GM11168 (cell line): ENCODE results near the gene BTAF1.
"Not testable (repeated sequence)": the region's sequence is repeated elsewhere in the genome, so short reads cannot be mapped to it uniquely, and the experiment has no call there.

ENCODE experiments used
- in situ Hi-C: fragments of 300-500 bp; cut with MboI; formaldehyde crosslinking; loops from one replicate; pipeline ENCODE4 v1.12.0; 2022; ENCODE audit warnings: low sequenced_read_pairs; ENCODE audit not compliant: unreplicated experiment

Gene BTAF1

DNA sequence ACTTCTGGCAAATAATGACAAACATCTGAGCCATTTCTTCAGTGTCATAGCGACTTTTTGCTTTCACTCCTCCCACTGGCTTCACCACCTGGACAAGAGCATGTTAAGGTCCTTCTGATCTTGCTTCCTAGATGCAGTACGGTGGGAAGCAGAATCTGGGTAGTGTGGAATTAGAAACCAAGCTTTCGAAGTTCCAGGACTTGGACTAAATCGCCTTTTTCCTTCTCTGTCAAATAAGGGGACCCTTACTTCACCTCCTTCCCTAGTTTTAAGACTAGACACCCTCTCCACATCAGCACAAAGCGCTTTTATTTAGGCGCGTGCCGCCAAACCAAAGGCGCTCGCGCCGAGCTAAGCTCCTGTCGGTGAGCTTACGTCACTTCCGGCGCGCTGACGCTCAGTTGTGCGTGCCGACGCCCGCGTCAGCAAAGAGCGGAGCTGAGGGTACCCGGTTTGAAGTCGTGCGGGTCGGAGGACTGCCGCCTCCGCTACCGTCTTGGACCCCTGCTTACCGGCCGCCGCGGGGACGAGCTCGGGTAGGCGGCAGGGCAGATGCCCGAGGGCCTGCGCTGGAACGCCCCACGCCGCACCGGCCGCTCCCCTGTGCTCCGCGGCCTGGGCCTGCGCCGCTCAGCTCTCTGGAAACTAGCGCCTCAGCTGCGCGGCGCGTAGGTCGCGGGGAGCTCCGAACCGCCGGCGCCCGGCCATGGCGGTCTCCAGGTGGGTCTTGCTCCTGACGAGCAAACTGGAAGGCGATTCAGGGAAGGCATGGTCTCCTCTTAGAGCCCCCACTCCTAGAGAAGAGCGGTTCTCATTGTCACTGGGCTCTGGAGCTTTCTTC, at the start of gene BTAF1:
TSS of gene BTAF1 (plus strand) at position 400 of the 841 bp plus-strand sequence. CDS start at position 707, 307 bp downstream.
- in situ Hi-C loops: no loop called here

DNA sequence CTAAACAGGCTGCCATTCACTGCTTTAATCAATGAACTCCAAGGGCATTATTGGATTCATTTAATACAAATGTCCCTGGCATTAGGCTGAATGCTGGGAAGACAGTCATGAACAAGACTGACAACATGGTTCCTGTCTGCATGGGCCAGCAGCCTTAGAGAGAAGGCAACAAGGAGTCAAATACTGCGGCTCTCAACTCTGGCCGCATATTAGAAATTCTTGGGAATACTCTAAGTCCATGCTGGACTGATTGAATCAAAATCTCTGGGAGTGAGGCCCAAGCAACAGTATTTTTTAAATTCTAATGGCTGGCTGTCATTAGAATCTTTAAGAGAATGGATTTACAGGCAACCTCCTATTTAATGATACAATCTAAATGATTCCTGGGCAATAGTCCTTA, 48.4 kb upstream of the BTAF1 start:
- in situ Hi-C loops: no loop called here

DNA sequence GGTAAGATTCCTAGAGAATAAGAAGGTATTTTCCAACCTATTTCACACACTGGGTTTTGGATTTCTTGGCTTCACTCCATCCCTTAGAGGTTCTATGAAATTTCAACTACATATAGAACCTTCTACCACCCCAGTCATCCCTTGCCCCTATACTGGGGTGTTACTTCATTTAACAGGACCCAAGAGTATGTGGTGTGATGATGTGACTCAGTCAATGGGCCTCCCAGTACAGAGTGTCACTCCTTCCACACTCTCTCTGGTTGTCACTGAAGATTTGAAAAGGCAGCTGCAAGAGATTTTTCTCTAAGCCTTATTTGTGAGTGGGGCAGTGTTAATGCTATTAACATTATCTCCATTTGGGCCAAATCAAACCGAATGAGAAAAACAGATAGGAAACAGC, 47.8 kb upstream of the BTAF1 start:
- in situ Hi-C loops: no loop called here

DNA sequence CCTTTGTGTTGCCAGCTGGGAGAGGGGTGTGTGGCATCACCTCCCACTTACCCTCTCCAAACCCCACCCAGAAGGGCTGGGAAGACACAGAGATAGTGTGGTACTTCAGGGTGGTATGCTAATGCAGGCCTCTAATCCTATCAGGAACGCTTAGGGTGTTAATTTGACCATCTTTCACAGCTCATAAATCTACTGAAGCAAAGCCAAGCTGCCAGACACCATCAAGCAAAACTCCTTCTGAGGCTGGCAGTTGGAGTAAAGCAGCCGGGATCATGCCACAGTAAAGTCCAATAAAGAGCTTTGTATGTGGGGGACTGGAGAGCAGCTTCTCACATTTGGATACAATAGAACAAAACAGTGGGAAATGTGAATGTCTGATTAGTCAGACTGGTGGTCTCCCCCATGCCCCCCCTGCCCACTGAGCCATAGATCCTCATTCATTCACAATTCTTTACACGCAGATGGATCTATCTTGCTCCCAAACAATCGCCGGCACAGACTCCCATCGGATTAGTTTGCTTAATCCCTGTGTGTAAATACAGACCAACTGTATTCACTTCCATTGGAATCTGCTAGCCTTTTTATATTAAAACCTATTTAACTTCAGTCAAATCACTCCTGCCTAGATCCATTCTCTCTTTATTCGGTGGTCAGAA, 43.9 kb upstream of the BTAF1 start:
- in situ Hi-C loops: no loop called here

DNA sequence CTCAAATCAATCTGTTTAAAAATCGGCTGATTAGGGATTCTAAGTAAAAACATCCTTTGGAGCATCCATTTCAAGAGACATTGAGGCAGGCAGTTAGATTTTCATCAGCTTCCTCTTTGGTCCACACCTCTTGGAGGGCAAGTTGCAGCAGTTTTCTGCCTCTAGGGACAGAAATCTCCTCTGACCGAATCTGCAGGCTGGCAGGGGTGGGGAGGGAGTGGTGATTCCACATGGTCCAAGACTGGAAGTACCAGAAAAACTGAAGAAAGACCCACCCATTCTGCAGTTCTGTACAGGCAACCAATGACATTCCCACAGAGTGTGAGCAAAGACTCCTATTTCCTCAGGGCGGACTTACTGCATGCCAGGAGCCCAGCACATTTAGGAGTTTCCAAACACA, 43.3 kb upstream of the BTAF1 start:
- in situ Hi-C loops: no loop called here

DNA sequence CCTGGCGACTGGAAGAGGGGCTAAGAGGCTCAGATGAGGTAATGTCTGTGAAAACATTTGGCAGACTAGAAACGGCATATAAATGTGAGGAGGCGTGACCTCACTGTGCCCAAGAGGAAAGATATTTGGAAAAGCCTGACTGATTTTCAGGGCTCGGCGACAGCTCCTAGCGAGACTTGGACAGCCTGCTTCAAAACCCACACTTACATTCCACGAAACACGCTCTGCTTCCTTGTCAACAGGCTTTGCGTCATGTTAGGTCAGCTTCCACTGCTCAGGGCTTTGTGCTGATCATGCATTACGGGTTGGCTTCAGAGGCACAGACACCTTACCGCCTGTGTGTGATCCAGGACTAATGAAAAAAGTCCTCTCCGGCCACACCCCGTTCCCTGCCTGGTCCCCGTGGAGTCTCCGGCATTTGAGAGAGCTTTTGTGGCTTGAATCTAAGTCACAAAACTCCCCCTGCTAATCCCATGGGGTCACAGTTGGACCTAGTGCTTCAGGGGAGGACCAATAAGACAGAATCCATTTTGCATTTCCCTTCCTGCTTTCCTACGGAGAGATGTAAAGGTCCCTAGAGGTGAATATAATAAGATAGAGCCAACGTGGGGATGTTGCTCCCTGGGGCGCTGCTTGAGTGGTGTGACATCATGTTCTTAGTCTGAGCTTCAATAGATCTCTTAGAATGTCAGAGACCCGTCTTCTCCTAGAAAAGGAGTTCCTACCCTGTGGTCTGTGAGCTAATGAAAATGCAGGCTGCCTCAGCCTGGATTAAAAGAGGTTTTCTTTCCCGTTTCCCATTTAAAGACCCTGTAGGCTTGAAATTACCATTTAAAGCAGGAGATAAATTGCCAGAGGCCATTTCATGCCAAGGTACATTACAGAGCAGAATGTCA, 39.8 kb upstream of the BTAF1 start:
- in situ Hi-C loops: no loop called here

DNA sequence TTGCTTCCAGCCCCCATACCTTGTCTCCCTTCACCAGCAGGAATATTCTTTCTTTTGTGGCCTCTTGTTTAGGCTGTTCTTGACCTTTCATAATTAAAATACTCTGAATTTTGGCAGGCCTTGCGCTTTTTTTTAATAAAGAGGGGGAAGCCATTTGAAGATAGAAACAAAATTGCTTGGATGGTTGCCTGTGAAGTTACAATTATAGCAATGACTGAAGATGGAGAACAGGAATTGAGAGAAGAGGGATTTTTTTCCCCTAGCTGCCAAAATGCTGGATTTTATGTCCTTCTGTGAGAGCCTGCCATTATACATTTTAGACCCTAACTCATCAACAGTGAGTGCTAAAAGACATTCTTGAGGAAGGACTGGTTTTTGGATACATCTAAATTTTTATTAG, 39.0 kb upstream of the BTAF1 start:
- in situ Hi-C loops: no loop called here

DNA sequence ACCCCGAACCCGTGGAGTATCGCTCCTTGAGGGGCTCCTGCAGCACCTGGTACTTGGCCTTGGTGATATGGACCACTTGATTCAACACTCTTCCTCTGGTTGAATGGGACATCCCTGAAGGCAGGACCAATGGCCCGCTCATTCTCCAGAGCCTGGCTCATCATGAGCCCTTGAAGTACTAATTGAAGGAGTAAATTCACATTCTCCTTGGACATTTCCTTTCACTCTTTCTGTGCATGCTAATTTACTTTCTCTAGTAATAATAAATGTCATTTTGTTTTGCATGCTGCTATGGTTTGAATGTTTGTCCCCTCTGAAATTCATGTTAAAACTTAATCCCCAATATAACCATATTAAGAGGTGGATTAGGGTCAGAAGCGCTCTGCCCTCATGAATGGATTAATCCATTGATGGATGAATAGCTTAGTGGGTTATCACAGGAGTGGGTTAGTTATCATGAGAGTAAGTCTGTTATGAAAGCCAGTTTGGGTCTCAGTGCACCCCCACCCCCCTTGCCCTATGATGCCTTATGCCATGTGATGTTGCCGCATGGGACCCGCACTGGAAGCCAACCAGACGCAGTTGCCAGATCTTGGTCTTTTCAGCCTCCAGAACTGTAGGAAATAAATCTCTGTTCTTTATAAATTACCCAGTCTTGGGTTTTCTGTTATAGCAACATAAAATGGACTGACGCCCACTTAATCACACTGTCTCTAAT, 38.0 kb upstream of the BTAF1 start:
- in situ Hi-C loops: no loop called here

DNA sequence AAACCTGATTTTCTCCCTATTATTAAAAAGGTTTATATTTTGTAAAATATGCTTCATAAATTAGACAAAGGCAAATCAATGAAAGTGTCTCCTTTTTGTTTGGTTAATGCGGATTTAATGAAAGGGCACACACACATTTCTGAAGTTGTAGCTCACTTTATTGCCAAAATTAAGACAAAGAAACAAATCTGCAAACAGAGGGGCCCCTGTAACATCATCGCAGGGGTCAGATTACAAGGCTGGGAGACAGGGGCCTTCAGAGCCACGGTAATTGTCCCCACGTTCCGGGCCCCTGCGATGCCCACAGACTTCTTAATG, 36.7 kb upstream of the BTAF1 start:
- in situ Hi-C loops: no loop called here

DNA sequence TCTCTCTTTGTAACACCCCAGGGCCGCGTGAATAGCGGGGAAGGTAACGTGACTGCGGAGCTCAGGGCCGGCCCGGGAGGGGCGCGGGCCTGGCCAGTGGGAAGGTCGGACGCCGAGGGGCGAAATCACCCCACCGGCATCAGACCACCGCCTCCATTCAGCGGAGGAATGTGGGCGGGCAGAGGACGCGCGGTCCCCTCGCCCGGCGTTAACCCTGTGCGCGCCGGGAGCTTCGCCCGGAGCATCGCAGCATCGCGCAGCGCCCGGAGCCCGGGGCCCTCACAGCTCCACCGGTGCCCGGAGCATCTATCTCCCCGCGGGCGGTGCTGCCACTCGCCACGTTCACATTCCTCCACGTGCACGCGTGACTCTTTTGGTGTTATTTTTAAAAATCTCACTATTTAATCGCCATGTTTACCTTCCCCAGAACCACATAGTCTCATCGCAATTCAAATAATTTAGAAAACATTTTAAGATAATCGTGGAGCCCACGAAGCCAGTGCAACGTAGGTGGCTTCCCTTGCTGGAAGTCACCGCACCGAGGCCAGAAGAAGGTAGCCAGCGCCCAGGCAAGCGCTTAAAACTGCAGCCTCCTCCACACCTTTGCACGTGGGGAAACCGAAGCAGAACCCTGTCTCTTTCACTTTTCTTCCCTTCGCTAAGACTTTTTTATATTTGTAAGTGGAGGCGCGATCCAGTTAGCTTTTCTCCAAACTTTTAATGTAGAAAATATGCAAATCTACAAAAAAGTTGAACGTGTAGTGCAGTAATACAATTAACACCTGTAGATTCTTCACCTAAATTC, 36.1 kb upstream of the BTAF1 start:
- in situ Hi-C loops: no loop called here

DNA sequence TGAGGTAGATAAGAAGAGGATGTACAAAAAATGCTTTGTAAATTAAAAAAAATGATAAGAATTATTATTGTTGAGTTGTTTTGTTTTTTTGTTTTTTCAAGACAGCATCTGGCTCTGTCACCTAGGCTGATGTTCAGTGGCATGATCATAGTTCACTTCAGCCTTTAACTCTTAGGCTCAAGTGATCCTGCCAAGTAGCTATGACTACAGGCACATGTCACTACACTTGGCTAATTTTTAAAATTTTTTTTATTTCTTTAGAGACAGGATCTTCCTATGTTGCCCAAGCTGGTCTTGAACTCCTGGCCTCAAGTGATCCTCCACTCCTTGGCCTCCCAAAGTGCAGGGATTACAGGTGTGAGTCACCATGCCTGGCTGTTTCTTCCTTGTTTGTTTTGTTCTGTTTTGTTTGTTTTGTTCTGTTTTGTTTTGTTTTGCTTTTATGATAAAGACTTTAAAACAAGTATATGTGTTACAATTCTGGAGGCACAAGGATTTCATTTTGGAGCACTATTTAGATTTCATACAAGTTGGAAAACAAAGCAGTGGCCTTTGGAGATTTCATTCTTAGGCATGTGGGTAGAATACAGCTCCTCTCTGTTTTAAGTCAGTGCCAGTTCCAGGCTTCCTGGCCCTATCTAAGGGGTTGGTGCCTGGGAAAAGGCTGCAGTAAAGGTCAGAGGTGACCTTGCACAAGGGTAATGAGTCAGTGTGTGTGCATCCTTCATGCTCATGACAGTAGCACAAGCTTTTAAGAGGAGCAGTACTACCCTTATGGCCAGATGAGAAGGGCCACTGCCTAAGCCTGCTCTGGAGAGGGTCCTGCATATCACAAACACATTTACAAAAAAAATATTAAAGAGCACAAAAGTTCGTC, 32.2 kb upstream of the BTAF1 start:
- in situ Hi-C loops: no loop called here

DNA sequence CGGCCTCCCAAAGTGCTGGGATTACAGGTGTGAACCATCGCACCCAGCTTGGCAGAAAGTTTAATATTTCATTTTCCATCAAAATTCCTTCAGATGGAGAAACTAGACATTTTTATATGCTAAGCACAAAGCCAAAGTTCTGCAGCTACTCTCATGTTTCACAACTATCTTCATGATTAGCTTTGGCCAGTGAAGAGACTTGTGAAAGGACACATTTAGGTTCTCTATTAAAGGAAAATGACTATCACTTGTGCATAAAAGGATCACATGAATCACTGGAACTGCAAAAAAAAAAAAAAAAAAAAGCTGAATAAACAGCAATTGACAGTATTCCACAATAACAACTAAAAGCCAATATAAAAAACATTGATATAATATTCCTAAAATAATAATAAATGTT, 30.5 kb upstream of the BTAF1 start:
- in situ Hi-C loops: no loop called here

DNA sequence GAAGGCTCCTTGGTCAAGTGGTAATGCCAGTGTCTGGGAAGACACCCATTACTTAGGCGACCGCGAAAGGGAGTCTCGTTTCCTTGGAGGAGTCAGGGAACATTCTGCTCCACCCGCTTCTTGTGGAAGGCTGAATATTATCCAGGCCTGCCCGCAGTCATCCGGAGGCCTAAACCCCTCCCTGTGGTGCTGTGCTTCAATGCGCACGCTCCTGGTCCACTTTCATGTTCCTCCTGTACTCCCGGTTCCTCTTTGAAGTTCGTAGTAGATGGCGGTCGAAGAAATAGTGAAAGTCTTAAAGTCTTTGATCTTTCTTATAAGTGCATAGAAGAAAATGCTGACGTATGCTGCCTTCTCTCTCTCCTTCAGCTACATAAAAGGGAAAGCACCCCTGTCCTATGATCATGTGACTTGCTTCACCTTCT, 29.3 kb upstream of the BTAF1 start:
- in situ Hi-C loops: not testable (repeated sequence)

DNA sequence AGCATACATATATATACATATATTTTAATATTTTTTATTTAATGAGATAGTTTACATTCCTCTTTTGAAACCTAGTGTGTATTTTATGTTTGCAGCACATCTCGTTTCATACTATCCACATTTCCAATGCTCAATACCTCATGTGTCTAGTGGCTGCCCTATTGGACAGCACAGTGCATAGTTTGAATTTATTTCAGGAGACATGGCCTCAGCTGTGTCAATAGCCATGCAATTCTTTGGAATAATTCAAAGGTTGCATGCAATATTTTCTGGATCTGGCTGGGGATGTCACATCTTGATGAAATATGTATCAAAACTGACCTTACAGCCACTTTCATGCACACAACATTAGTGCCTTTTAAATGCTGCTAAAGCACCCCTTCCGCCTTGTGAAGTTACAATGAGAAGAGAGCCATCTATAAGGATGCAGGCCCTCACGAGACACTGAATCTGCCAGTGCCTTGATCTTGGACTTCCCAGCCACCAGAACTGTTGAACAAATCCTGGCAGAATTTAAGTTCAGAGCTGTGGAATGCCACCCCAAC, 27.3 kb upstream of the BTAF1 start:
- in situ Hi-C loops: no loop called here

DNA sequence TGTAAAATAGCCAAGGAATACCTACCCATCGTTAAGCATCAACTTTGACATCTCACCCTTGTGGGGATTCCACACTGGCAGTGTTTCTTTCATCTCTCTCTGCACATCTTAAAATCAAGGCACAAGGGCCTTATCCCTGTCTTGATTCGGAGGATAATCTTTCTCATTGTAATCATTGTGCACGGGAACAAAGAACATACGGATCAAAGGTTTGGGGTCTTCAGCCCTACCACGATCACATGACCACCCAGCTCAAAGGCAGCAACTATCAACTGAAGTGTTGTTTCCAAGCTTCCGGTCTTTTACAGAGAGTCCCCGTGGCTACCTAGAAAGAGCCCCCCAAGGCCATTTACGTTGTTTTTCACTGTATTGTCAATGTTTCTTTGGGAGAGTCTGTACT, 26.1 kb upstream of the BTAF1 start:
- in situ Hi-C loops: no loop called here

DNA sequence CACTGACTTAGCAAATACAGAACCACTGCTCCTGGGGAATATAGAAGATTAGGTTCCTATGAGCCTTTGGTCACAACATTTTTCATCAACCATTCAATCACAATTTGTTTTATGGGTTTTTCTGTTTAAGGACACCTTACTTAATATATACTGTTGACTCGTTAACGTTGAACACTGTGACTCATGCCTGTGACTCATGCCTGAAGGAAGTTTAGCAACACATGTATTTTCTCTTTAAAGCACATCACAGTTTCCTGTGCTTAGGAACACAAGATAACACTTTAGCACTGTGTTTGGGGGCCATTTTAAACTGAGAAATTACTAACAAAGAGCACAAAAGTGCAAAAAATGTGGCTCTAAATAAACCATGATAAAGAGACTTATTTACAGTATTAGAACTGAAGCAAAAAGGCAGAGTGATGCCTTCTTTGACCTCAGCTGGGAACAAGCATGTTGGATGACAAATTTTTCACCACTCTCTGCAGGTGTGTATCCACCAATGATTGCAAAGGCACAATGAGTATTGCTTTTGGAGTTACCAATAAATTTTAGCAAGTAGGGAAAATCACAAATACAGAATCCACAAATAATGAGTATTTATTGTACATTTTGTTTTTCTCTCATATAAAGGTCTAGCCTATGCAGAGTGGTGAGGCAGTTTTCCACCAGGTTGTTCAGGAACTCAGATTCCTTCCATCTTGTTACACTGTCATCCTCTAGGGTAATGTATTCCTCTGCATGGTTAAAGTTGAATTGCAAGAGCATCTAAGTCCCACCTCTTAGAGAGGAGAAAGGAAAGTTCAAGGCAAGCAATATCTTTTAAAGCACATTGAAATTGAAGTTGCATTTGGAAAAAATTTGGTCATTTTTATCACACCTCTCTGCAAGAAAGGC, 21.5 kb upstream of the BTAF1 start:
- in situ Hi-C loops: loop anchor here (10.0 kb wide), 1 partner anchor 137 kb away; no protein-coding TSS in a partner anchor

DNA sequence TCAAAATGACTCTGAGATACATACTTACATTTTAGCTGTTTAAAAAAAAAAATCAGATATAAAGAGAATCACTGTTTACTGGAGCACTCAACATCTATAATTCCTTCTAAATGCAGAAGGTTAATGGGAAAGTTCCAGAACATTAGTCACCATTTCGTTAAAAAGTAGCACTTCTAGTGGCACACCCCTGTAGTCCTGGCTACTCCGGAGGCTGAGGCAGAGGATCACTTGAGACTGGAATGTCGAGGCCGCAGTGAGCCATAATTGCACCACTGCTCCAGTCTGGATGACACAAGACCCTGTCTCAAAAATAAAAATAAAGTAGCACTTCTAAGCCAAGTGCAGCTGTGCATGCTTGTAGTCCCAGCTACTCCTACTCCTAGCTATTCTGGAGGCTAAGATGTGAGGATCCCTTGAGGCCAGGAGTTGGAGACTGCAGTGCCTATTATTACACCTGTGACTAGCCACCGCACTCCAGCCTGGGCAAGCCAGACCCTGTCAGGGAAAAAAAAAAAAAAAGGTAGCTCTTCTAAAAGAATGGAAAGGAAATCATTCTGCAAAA, 16.5 kb upstream of the BTAF1 start:
- in situ Hi-C loops: loop anchor here (10.0 kb wide), 1 partner anchor 142 kb away; no protein-coding TSS in a partner anchor
